NCI-H2196 treated with DMSO at 0.1 percent for 48 hours (cell line): ENCODE results near the gene PAIP2B.

ENCODE experiments used
- DNase-seq: peaks from one replicate; lab custom pipeline; 2025; ENCODE audit not compliant: unreplicated experiment; lab: John Stamatoyannopoulos, UW

Gene PAIP2B

DNA sequence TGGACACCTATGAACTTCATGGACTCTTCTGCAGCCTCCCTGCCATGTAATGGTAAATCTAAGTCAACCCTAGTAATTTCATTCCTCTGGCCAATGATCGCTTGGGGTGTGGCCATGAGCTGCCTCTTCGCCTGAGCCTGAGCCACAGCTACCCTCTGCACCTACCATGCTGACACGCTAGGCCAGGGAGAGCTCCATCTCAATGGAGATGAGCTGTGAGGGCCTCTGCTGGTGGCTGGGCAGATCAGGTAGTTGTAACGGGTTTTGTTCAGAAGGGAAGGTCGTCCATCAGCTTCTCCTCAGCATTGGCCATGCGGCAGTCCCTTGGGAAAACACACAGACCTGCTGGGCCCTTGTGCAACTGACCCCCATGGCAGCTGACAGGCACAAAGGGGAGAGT is 72.1 kb downstream of the PAIP2B start:
- DNase-seq, result no peak

DNA sequence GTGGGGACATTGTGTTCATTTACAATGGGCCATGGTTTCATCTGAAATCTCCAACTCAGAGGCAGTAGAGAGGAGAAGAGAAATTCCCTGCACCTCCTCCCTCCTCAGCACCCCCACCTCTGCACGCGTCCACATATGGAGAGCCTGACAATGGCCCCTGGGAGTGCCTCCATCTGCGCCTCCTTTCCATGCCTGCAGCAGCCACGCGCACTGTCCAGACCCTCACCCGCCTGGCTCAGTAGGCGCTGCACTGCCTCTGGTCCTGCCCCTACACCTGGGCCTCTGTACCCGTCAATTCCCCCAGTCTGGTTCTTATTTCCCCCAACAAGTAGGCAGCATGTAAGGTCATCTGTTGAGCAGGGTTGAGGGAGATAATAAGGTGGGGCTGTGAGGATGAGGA is 72.6 kb downstream of the PAIP2B start:
- DNase-seq, result no peak

DNA sequence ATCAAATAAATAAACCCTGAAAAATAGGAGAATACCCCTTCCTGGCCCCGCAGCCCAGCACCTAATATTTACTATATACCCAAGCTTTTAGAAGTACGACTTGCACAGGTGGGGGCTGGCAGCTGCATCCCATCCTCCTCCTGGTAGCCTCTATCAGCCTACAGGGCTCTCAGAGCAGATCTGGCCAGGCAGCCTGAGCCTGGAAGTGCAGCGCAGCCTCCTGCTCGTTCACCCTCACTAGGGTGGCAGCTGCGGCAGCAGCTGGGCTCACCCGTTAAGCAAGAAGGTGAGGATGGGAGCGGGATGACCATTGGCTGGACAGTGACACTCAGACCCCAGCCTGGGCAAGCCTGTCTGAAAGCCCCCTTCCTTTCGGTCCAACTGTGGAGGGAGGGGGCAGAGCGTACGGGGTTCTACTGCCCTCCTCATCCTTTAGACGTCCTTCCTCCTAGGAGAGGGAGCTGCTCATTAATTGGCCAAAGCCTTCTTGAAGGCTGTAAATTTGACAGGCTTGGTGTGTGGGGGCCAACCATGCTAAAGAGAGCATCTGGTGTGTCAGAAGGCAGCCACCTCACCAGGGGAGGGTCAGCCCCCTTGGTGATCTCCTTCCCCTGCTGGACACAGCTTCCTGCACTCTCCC is 73.2 kb downstream of the PAIP2B start:
- no peak for DNase-seq

DNA sequence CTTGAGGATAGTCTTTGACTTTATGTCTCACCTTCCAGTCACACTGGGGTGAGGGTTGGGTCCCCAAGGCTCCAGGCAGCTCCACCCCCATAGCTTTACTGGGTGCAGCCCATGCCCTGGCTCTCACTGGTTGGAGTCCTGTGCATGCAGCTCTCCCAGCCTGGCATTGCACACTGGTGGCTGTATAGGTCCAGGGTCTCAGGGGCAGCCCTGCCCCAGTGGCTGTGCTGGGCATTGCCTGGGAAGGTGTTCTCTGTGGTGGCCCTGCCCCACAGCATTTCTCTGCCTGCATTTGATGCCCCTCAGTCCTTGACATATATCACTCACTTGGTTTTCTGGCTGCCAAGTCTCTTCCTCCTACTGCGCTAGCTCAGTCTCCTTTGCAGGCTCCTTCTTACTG is 75.3 kb downstream of the PAIP2B start:
- no peak for DNase-seq

DNA sequence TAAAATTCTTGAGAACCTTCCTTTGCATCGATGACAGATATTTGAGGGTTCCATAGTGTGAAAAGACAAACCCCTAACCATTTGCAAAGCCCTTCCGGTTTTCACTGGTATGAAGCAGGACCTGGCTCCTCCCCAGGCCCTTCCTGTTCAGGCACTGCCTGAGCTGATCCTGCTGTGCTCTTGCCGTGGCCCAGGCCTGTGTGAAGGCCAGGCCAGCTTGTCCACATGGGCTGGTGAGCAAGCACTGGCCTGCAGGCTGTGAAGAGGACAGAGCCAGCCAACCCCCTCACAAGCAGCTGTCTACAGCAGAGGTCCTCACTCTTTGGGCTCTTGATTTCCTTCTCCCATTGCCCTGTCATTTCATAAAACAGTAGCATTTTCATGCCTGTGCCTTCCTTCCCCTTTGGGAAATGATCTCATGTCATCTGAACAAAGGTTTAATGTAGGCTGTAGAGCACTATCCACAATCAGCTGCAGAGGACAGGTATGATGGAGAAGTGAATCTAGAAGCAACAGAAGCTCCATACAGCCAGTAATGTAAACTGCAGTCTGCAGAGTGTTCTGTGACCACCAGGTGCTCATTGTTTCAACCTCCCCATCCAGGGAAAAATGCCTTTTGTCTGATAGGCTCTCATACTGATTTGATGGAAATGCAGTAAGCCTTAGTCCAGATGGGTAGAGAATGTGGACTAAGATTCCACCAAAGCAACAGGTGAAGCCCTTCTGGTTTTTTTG is 76.7 kb downstream of the PAIP2B start:
- no peak for DNase-seq

DNA sequence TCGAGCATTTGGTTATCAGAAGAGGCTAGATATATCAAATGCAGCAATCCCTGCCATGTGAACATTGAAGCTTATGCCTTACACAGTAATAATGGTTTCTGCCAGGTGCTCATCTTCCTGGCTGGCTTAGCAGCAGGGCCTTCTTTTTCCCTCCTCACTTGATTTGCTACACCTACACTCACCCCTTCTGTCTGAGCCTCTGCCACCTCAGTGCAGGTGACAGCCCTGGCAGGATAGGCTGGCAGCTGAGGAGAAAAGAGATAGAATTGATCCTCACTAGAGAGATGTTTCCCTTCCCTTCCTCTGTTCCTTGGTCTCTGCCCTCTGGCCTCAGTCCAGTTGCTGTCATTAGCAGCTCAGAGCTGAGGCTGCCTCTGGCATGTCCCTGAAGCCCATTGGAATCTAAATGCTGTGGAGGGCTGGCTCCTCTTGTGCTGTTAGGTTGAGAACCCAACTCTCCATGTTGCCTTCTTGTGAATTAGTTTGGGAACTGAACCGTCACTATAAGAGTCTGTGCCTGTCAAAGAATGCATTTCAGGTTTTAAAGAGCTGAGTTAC is 78.3 kb downstream of the PAIP2B start:
- no peak for DNase-seq

DNA sequence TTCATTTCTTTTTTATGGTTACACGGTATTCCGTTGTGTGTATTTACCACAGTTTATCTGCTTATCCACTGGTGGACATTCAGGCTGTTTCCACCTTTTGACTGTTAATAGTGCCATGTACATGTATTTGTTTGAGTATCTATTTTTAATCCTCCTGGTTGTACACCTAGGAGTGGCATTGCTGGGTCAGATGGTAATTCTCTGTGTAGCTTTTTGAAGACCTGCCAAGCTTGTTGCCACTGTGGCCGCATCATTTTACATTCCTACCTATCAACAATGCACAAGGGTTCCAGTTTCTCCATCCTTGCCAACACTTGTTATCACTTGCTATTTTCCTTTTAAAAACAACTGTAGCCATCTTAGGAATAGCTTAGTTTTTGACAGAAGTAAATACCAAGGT is 83.1 kb downstream of the PAIP2B start:
- no peak for DNase-seq

DNA sequence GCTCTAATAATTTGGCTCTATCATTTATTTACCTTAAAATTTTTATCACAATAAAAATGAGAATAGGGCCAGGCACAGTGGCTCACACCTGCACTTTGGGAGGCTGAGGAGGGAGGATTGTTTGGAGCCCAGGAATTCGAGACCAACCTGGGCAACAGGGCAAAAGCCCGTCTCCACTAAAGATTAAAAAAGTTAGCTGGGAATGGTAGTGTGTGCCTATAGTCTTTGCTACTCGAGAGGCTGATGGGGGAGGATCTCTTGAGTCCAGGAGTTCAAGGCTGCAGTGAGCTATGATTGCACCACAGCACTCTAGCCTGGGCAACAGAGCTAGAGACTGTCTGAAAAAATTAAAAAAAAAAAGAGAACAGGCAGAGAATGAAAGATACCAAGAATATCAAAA is 90.7 kb downstream of the PAIP2B start:
- DNase-seq, result no peak

DNA sequence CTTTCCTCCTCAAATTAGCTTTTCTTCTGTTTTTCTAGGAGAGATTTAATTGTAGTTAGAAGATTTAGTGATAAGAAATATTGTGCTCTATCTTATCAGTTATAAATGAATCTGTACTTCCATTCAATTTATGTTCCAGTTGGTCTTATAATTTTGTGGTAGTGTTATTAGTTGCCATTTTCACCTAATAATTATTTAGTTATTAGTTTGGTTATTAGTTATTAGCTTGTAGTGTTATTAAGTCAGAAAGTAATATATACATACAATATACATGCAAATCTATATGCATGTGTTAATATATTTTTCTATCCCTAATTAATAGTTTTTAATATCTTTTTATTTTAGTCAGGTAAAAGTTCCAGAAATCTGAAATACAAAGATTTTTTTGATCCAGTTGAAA is 93.3 kb downstream of the PAIP2B start:
- DNase-seq, result no peak
